HL-60 (cell line): ENCODE data around the gene AVPR2.
A peak's percentile ranks its signal among the peaks of the same experiment; 100 is the strongest.

ENCODE experiments used
- DNase-seq, 2 experiments: peaks; one replicate each; pipeline ENCODE4 v3.0.0-alpha.2; 2010 to 2020; ENCODE audit warnings: low read depth in 1 of 2, low spot score in 1 of 2
- H3K27ac ChIP-seq: fragments of 250-450 bp; sonication (Bioruptor Pico); replicated peaks from 2 replicates; pipeline ENCODE4 v1.5.1; 2020; ENCODE audit warnings: mild to moderate bottlenecking, moderate library complexity
- H3K27me3 ChIP-seq: fragments of 250-450 bp; sonication (Bioruptor Pico); 2 replicates; pipeline ENCODE4 v1.5.1; 2021; ENCODE audit warnings: mild to moderate bottlenecking, moderate library complexity; ENCODE audit not compliant: insufficient read depth, poor library complexity, severe bottlenecking
- H3K4me3 ChIP-seq: replicated peaks from 2 replicates; pipeline ENCODE4 v1.5.1; 2011; ENCODE audit warnings: mild to moderate bottlenecking, control low read depth, low read length; ENCODE audit not compliant: insufficient read depth
- GABPA ChIP-seq: IDR thresholded peaks from 2 replicates; pipeline ENCODE4 v1.6.1; 2012; ENCODE audit warnings: low read depth
- POLR2AphosphoS5 ChIP-seq: IDR thresholded peaks from 2 replicates; pipeline ENCODE4 v1.6.1; 2012; ENCODE audit warnings: low read depth
- SPI1 ChIP-seq: IDR thresholded peaks from 2 replicates; pipeline ENCODE4 v1.6.1; 2012; ENCODE audit warnings: low read depth, mild to moderate bottlenecking, borderline replicate concordance
- TF ChIP-seq, protein P1 (sequence below): IDR thresholded peaks from 2 replicates; pipeline ENCODE4 v1.6.1; 2012; ENCODE audit warnings: low read depth; ENCODE audit not compliant: insufficient replicate concordance
- TF ChIP-seq, protein P2 (sequence below): IDR thresholded peaks from one replicate; pipeline ENCODE4 v1.5.1; 2011; ENCODE audit warnings: low read length, control low read depth, inconsistent platforms; ENCODE audit not compliant: insufficient read depth

AVPR2 gene

DNA sequence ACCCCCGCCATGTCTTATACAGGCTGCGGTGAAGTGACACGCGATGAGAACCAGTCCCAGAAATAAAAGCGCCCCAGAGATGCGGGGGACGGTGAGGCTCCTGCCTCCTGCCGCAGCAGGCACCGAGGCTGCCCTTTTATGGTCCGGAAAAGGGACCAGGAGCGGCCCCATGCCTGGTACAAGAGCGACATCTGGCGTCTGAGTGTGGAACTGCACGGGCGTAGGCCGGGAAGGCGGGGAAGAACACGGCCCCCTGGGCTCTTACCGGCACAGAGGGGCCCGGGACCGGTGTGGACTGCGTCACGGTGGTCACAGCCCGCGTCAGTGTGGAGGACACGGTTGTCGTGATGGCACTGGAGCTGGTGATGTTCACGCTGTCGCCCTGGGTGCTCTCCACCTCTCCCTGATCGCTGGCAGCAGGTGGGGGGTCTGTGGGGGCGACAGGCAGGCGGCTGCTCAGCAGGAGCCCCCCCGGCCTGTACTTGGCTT is 48.9 kb downstream of the AVPR2 start:
- DNase-seq = peak in 1 of 2 experiments; percentile 72
- TF ChIP-seq, protein P1, sequence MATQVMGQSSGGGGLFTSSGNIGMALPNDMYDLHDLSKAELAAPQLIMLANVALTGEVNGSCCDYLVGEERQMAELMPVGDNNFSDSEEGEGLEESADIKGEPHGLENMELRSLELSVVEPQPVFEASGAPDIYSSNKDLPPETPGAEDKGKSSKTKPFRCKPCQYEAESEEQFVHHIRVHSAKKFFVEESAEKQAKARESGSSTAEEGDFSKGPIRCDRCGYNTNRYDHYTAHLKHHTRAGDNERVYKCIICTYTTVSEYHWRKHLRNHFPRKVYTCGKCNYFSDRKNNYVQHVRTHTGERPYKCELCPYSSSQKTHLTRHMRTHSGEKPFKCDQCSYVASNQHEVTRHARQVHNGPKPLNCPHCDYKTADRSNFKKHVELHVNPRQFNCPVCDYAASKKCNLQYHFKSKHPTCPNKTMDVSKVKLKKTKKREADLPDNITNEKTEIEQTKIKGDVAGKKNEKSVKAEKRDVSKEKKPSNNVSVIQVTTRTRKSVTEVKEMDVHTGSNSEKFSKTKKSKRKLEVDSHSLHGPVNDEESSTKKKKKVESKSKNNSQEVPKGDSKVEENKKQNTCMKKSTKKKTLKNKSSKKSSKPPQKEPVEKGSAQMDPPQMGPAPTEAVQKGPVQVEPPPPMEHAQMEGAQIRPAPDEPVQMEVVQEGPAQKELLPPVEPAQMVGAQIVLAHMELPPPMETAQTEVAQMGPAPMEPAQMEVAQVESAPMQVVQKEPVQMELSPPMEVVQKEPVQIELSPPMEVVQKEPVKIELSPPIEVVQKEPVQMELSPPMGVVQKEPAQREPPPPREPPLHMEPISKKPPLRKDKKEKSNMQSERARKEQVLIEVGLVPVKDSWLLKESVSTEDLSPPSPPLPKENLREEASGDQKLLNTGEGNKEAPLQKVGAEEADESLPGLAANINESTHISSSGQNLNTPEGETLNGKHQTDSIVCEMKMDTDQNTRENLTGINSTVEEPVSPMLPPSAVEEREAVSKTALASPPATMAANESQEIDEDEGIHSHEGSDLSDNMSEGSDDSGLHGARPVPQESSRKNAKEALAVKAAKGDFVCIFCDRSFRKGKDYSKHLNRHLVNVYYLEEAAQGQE = no peak
- no peak for TF ChIP-seq GABPA
- TF ChIP-seq, protein P2, sequence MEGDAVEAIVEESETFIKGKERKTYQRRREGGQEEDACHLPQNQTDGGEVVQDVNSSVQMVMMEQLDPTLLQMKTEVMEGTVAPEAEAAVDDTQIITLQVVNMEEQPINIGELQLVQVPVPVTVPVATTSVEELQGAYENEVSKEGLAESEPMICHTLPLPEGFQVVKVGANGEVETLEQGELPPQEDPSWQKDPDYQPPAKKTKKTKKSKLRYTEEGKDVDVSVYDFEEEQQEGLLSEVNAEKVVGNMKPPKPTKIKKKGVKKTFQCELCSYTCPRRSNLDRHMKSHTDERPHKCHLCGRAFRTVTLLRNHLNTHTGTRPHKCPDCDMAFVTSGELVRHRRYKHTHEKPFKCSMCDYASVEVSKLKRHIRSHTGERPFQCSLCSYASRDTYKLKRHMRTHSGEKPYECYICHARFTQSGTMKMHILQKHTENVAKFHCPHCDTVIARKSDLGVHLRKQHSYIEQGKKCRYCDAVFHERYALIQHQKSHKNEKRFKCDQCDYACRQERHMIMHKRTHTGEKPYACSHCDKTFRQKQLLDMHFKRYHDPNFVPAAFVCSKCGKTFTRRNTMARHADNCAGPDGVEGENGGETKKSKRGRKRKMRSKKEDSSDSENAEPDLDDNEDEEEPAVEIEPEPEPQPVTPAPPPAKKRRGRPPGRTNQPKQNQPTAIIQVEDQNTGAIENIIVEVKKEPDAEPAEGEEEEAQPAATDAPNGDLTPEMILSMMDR = peak; percentile 71
- Histone ChIP-seq H3K27ac (no peak overlapping the region), H3K4me3 (no peak overlapping the region), H3K27me3 (no peaks in the 10 kb centered on the region)

DNA sequence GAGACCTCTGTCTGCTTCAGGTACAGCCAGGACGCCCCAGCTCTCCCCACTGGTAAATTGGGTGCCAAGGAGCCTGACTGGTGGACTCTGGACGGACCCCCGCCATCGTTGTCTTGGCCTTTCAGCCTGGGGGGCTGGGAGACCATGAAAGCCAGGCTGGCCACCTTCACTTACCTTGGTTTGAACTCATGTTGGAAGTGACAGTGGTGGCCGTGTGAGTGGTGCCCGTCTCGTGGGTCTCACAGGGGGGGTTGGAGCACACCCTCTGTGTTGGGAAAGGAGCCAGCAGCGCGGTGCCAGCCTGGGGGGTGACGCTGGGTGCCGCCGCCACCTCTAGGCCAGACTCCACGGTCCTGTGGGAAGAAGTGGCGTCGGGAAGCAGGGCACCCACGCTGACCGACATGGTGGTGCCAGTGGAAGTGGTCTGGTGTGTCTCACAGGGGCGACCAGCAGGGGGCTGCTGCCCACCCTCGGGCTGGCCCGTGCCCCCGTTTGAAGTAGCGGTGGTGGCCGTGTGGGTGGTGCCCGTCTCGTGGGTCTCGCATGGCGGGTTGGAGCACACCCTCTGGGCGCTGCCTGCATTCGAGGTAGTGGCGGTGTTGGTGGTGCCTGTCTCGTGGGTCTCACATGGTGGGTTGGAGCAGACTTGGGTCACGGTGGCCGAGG is 49.6 kb downstream of the AVPR2 start:
- no peak for DNase-seq
- no peak overlapping the region for H3K4me3 ChIP-seq
- no peaks in the 10 kb centered on the region for H3K27me3 ChIP-seq
- H3K27ac ChIP-seq = no peak overlapping the region
- no peak for TF ChIP-seq SPI1
- peak; percentile 40; the same call in 1 of the 2 replicates for TF ChIP-seq POLR2AphosphoS5

DNA sequence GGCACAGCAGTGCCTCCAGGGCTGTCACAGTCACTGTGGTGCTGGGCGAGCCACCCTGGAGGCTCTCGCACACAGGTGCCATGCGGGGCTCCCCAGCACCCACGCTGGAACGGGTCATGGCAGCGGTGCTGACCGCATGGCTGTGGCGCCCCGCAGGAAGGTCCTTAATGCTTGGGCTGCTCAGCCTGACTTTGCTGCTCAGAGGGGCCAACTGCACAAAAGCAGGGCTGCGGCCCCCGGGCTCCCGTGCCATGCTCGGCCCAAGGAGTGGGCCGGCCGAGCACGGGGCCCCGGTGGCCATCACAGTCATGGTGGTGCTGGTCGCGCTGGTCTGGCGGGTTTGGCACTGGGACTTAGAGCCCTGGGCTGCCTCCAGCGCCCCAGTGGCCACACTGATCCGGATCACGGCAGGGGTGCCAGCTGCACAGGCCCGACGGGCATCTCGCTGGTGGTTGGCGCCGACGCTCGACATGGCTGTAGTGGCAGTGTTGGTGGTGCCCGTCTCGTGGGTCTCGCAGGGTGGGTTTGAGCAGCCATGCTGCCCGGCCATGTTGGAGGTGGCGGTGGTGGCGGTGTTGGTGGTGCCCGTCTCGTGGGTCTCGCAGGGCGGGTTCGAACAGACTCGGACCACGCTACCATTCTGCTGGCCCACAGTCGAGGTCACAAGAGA is 50.2 kb downstream of the AVPR2 start:
- no peak for DNase-seq
- no peak for TF ChIP-seq GABPA
- Histone ChIP-seq H3K27me3 (no peaks in the 10 kb centered on the region), H3K4me3 (no peak overlapping the region), H3K27ac (no peak overlapping the region)

DNA sequence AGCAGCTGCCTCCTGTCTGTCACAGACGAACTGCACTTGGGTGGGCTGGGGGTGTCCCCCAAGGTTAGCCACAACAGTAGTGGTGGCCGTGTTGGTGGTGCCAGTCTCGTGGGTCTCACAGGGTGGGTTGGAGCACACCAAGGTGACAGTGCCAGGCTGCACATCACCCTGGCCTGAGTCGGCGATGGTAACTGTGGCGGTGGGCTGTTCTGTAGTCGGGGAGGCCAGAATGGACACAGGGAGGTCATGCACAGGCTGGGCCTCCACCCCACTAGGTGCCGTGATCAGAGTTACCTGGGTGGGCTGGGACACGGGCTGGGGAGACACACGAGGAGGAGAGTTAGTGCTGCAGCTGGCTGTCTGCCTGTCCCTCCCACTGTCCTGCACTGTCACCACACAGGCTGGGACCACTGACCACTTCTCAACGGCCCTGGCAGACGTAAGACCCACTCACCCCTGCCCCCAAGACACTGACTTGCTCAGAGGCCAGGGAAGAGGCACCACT is 50.8 kb downstream of the AVPR2 start:
- no peak for DNase-seq
- H3K4me3 ChIP-seq = no peak overlapping the region
- H3K27me3 ChIP-seq = no peaks in the 10 kb centered on the region
- TF ChIP-seq POLR2AphosphoS5 (no peak), SPI1 (no peak), GABPA (no peak)
- TF ChIP-seq, protein P2 = no peak
- TF ChIP-seq, protein P1 = no peak
- H3K27ac ChIP-seq = no peak overlapping the region
